22Rv1 (cell line): Measurements from ENCODE around the gene CLSTN1.

ENCODE experiments used
- ZFX ChIP-seq: fragments of 450-650 bp; IDR thresholded peaks from 2 replicates; pipeline ENCODE4 v1.6.1; 2017; ENCODE audit warnings: antibody characterized with exemption, borderline replicate concordance
- TF ChIP-seq, protein P1 (sequence below): fragments of 450-650 bp; IDR thresholded peaks from 2 replicates; pipeline ENCODE4 v1.5.1; 2017; ENCODE audit warnings: mild to moderate bottlenecking

- TF ChIP-seq, protein P1, sequence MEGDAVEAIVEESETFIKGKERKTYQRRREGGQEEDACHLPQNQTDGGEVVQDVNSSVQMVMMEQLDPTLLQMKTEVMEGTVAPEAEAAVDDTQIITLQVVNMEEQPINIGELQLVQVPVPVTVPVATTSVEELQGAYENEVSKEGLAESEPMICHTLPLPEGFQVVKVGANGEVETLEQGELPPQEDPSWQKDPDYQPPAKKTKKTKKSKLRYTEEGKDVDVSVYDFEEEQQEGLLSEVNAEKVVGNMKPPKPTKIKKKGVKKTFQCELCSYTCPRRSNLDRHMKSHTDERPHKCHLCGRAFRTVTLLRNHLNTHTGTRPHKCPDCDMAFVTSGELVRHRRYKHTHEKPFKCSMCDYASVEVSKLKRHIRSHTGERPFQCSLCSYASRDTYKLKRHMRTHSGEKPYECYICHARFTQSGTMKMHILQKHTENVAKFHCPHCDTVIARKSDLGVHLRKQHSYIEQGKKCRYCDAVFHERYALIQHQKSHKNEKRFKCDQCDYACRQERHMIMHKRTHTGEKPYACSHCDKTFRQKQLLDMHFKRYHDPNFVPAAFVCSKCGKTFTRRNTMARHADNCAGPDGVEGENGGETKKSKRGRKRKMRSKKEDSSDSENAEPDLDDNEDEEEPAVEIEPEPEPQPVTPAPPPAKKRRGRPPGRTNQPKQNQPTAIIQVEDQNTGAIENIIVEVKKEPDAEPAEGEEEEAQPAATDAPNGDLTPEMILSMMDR: no peak
- no peak for TF ChIP-seq ZFX
Observed at GRCh38 chr1:9822490-9822889, 1.3 kb downstream of the CLSTN1 start.
